ENCODE measurements around the gene TXNDC5. TPM values are rescaled to one million over a fixed set of nuclear protein-coding genes. Genes with fewer than 3 reads are reported as not detected.
A peak's percentile ranks its signal among the peaks of the same experiment; 100 is the strongest.

Gene TXNDC5
- total and polyA plus RNA-seq, 9 of the 15 experiments (the other 6 are each of a cell fraction or from before 2014, with no cell fraction given), result 33.9 to 156 (median 137) TPM

DNA sequence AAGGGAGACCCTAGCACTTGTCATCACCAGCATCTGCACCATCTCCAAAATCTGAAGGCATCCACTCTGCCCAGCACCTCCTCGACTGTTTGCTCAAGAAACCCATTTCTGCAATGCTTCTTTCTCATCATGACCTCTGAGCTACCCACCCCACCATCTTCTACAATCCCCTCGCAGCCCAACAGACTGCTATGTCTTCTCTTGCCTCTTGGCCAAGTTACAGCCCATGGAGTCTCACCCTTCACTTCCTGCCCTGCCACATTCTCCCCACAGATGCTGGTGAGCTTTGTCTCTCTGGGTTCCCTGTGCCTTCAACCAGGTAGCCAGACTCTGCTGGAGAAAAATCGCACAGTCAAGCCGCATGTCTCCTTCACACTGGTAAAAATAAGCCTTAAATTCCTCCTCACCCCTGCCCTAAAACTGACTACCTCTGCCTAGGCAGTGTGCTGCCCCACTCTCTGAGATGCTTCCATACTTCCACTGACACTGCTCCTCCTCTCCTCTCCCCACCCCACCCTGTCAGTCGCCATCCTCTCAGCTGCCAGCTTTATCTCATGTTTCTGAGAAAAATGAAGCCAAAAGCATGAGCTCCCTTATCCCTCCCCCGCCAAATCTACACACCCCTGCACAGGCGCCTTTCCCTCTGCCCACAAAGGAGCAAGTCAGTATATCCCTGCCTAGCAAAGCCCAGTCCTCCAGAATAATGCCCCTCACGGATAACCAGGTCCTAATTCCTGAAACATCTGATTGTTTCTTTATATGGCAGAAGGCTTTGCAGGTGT, 2.3 kb upstream of the TXNDC5 start (continued):
- TF ChIP-seq BHLHE40 (IDR thresholded peaks at IDR 0.05; ENCODE audit: low read length) (peak; percentile 54; the same call in 1 of the 2 replicates), TSHZ1 (CRISPR knock-in tag; IDR thresholded peaks at IDR 0.05) (no peak), NFATC3 (IDR thresholded peaks at IDR 0.05) (no peak), IRF1 (CRISPR knock-in tag; IDR thresholded peaks at IDR 0.05; ENCODE audit: borderline replicate concordance) (no peak), ZNF551 (CRISPR knock-in tag; IDR thresholded peaks at IDR 0.05) (no peak), RBM34 (IDR thresholded peaks at IDR 0.05; ENCODE audit: borderline replicate concordance, insufficient read depth, low read length) (no peak), MEF2D (tag; conservative IDR thresholded peaks at IDR 0.05; ENCODE audit: low read depth) (no peak), NR1H2 (CRISPR knock-in tag; IDR thresholded peaks at IDR 0.05) (no peak), KAT8 (IDR thresholded peaks at IDR 0.05; ENCODE audit: low read depth) (no peak), TBP (optimal IDR thresholded peaks at IDR 0.05; ENCODE audit: low read depth, low read length) (no peak), SRSF1 (IDR thresholded peaks at IDR 0.05; ENCODE audit: low read depth, low read length) (no peak), MYBL2 (IDR thresholded peaks at IDR 0.05; ENCODE audit: low read depth) (no peak), MYBL2 (CRISPR knock-in tag; IDR thresholded peaks at IDR 0.05; ENCODE audit: borderline replicate concordance) (no peak), SP1 (CRISPR knock-in tag; IDR thresholded peaks at IDR 0.05) (no peak), TFAM (CRISPR knock-in tag; conservative IDR thresholded peaks at IDR 0.05) (no peak), NKRF (IDR thresholded peaks at IDR 0.05; ENCODE audit: borderline replicate concordance) (no peak), MNT (conservative IDR thresholded peaks at IDR 0.05) (peak in 1 of 2 experiments; percentile 34; a peak in 1 of 4 replicates)
